Measurements from ENCODE around the gene PLCL2. TPM values are rescaled to one million over a fixed set of nuclear protein-coding genes. Genes with fewer than 3 reads are reported as not detected.

PLCL2 gene
- total RNA-seq, 1 donor from 2014 or later: 11.3 TPM

DNA sequence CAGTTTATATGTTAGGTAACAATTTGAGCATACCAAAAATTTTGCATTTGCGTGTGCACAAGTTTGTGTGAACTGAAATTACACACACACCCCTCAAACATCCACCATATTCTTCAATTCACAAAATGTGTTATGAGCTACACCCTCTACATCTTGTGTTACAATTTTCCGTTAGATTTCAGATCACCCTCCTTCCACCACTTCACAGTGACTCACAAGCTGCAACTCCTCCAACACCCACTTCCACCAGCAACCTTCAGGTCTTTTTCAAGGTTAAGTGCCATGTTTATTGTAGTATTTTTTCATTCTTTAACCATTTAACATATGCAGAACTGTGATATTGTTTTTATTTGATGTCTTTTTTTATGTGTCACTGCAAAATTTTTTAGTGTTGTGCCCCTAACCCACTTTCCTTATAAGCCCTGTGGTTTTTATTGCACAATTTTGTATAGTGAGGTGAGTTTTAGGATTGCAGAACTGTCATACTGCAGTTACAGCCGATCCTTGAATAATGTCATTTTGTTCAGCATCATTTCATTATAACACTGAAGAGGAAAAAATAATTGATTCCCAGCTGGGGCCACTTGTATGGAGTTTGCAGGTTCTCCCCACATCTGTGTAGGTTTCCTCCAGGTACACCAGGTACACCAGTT lies 148.9 kb downstream of the PLCL2 start:
- no peak overlapping the region for H3K4me3 Mint-ChIP-seq (ENCODE audit: low read depth)
- no peak overlapping the region for H3K27ac Mint-ChIP-seq
- peaks cover 11% of the 10 kb centered on the region for H3K4me1 Mint-ChIP-seq (ENCODE audit: low read depth)
- no peaks in the 10 kb centered on the region for H3K27me3 Mint-ChIP-seq
- no peak for DNase-seq (ENCODE audit: low spot score, unreplicated experiment)
- TF ChIP-seq, protein P1, sequence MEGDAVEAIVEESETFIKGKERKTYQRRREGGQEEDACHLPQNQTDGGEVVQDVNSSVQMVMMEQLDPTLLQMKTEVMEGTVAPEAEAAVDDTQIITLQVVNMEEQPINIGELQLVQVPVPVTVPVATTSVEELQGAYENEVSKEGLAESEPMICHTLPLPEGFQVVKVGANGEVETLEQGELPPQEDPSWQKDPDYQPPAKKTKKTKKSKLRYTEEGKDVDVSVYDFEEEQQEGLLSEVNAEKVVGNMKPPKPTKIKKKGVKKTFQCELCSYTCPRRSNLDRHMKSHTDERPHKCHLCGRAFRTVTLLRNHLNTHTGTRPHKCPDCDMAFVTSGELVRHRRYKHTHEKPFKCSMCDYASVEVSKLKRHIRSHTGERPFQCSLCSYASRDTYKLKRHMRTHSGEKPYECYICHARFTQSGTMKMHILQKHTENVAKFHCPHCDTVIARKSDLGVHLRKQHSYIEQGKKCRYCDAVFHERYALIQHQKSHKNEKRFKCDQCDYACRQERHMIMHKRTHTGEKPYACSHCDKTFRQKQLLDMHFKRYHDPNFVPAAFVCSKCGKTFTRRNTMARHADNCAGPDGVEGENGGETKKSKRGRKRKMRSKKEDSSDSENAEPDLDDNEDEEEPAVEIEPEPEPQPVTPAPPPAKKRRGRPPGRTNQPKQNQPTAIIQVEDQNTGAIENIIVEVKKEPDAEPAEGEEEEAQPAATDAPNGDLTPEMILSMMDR (IDR thresholded peaks at IDR 0.05; ENCODE audit: unreplicated experiment): no peak
- no peaks in the 10 kb centered on the region for H3K36me3 Mint-ChIP-seq (ENCODE audit: insufficient read depth)
- no peaks in the 10 kb centered on the region for H3K9me3 Mint-ChIP-seq (ENCODE audit: low read depth)

DNA sequence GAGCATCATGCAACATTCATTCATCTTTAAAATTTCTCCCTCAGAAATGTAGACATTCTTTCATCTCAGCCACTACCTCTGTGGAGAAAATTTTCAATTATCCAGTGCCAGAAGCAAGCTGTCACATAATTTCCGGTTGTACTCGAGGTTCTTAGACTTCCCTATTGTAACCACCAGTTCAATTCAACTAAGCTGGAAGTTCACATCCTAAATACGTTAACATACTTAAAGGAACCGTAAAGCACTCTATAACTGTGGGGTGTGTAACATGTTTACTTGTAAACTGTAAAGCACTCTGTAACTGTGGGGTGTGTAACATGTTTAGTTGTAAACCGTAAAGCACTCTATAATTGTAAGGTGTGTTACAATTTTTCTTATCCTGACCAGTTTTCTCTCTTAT lies 150.3 kb downstream of the PLCL2 start:
- no peaks in the 10 kb centered on the region for H3K36me3 Mint-ChIP-seq (ENCODE audit: insufficient read depth)
- no peaks in the 10 kb centered on the region for H3K9me3 Mint-ChIP-seq (ENCODE audit: low read depth)
- TF ChIP-seq, protein P1 (IDR thresholded peaks at IDR 0.05; ENCODE audit: unreplicated experiment): no peak
- peaks cover 11% of the 10 kb centered on the region for H3K4me1 Mint-ChIP-seq (ENCODE audit: low read depth)
- H3K27me3 Mint-ChIP-seq: no peaks in the 10 kb centered on the region
- DNase-seq (ENCODE audit: low spot score, unreplicated experiment): no peak
- no peak overlapping the region for H3K27ac Mint-ChIP-seq
- no peak overlapping the region for H3K4me3 Mint-ChIP-seq (ENCODE audit: low read depth)

DNA sequence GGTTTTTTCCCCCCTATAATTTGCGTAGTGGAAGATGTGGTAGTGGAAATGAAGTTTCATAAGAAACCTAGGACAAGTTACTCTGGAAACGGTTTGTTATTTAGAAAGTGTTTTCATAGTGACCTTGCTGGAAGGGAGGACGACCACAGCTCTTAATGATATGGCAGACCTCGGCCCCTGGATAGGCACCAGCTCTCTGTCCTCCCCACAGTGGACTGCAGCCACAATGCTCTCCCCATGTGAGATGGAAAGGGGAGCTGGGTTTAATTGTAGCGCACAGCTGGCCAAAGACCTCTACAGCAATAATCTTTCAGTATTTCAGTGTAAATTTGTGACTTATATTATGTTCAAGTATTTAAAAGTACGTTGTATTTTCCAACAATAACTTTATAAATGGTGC lies 151.2 kb downstream of the PLCL2 start:
- Mint-ChIP-seq H3K27me3 (no peaks in the 10 kb centered on the region), H3K9me3 (ENCODE audit: low read depth) (no peaks in the 10 kb centered on the region), H3K36me3 (ENCODE audit: insufficient read depth) (no peaks in the 10 kb centered on the region), H3K4me1 (ENCODE audit: low read depth) (peaks cover 9% of the 10 kb centered on the region), H3K27ac (no peak overlapping the region), H3K4me3 (ENCODE audit: low read depth) (no peak overlapping the region)
- TF ChIP-seq, protein P1 (IDR thresholded peaks at IDR 0.05; ENCODE audit: unreplicated experiment): no peak
- no peak for DNase-seq (ENCODE audit: low spot score, unreplicated experiment)

DNA sequence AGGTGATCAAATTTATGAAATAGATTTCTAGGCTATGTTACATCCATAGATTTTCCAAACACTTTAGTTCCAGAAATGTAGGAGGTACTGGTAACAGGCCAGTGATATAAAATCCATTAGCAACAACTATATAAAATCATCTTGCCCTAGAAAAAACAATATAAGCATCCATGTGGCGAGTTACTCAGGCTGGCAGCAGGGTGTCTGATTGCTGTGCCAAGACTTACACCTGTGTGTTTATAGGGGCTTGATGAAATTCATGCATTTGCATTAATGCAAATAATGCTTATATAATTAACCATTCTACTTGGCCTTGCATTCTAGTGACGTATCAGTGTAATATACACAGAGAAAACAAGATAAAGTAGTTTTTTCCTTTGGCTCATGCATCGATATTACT lies 153.4 kb downstream of the PLCL2 start:
- no peaks in the 10 kb centered on the region for H3K4me1 Mint-ChIP-seq (ENCODE audit: low read depth)
- no peaks in the 10 kb centered on the region for H3K36me3 Mint-ChIP-seq (ENCODE audit: insufficient read depth)
- no peak overlapping the region for H3K4me3 Mint-ChIP-seq (ENCODE audit: low read depth)
- H3K9me3 Mint-ChIP-seq (ENCODE audit: low read depth): no peaks in the 10 kb centered on the region
- no peak for DNase-seq (ENCODE audit: low spot score, unreplicated experiment)
- H3K27ac Mint-ChIP-seq: no peak overlapping the region
- TF ChIP-seq, protein P1 (IDR thresholded peaks at IDR 0.05; ENCODE audit: unreplicated experiment): no peak
- no peaks in the 10 kb centered on the region for H3K27me3 Mint-ChIP-seq

GRCh38 chr3:17038900-17039553 lies 154.3 kb downstream of the PLCL2 start:
- Mint-ChIP-seq H3K27me3 (no peaks in the 10 kb centered on the region), H3K4me3 (ENCODE audit: low read depth) (no peak overlapping the region), H3K27ac (no peak overlapping the region), H3K4me1 (ENCODE audit: low read depth) (no peaks in the 10 kb centered on the region), H3K9me3 (ENCODE audit: low read depth) (no peaks in the 10 kb centered on the region), H3K36me3 (ENCODE audit: insufficient read depth) (no peaks in the 10 kb centered on the region)
- no peak for DNase-seq (ENCODE audit: low spot score, unreplicated experiment)
- TF ChIP-seq, protein P1 (IDR thresholded peaks at IDR 0.05; ENCODE audit: unreplicated experiment): no peak
